Endothelial cell of umbilical vein (primary cell): ENCODE measurements around the gene DOCK6.

ENCODE experiments used
- CTCF ChIP-seq, 2 donors: IDR thresholded peaks; 1 replicate in 1 of 2; 2 replicates in 1 of 2; pipeline ENCODE4 v1.5.1; 2011; ENCODE audit warnings: low read length in 2 of 2, mild to moderate bottlenecking in 2 of 2, moderate library complexity in 2 of 2, control low read depth in 1 of 2, inconsistent platforms in 1 of 2, low read depth in 1 of 2; ENCODE audit not compliant: insufficient read depth in 1 of 2; ENCODE audit errors: extremely low read depth in 1 of 2
- EZH2 ChIP-seq: IDR thresholded peaks from 2 replicates; pipeline ENCODE4 v1.6.1; 2012; ENCODE audit warnings: borderline replicate concordance, low read depth, mild to moderate bottlenecking, moderate library complexity, low read length, inconsistent platforms; ENCODE audit not compliant: severe bottlenecking
- MYC ChIP-seq: IDR thresholded peaks from one replicate; pipeline ENCODE4 v1.6.1; 2011; ENCODE audit warnings: mild to moderate bottlenecking, low read depth, low read length
- POLR2A ChIP-seq: IDR thresholded peaks from 2 replicates; pipeline ENCODE4 v1.6.1; 2012; ENCODE audit warnings: low read depth, mild to moderate bottlenecking, control low read depth, low read length
- POLR2AphosphoS5 ChIP-seq: IDR thresholded peaks from 2 replicates; pipeline ENCODE4 v1.6.1; 2012; ENCODE audit warnings: low read depth, mild to moderate bottlenecking, control low read depth, low read length, moderate library complexity; ENCODE audit not compliant: insufficient read depth
- TF ChIP-seq, protein P1 (sequence below): IDR thresholded peaks from 2 replicates; pipeline ENCODE4 v1.6.1; 2011; ENCODE audit not compliant: insufficient read depth, insufficient read length

DNA sequence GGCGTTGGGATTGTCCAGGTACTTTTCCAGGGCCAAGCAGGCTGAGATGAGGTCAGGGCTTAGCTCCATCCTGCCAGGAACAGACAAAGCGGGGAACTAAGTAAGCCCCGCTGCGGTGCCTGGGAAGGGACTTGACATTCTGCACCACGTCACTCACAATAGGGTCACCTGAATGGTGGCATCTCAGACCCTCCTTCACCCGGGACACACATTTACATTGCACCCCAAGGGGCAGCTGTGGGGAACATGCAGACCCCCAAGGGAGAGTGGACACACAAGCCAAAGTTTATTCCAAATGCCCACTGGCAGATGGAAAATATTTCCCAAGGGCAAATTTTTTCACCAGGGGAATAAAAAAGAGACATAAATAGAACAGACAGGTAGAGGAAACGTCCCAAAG is 86.4 kb downstream of the DOCK6 start:
- TF ChIP-seq EZH2 (no peak), POLR2A (no peak), CTCF (IDR thresholded peaks at IDR 0.05; ENCODE audit: extremely low read depth in 1 of 2, insufficient read depth in 1 of 2, low read depth in 1 of 2, low read length in 2 of 2) (no peak), MYC (no peak), POLR2AphosphoS5 (no peak)
- TF ChIP-seq, protein P1, sequence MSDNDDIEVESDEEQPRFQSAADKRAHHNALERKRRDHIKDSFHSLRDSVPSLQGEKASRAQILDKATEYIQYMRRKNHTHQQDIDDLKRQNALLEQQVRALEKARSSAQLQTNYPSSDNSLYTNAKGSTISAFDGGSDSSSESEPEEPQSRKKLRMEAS, result no peak
